ENCODE measurements around the gene EDNRB.
A peak's percentile ranks its signal among the peaks of the same experiment; 100 is the strongest.

The EDNRB gene

GRCh38 chr13:77902319-77902963 lies 16.2 kb downstream of the EDNRB start:
- no peak for DNase-seq

GRCh38 chr13:77898097-77898496 lies 20.5 kb downstream of the EDNRB start:
- no peak for DNase-seq

- DNase-seq, result no peak
Measured at GRCh38 chr13:77896977-77897376, 21.7 kb downstream of the EDNRB start.

DNA sequence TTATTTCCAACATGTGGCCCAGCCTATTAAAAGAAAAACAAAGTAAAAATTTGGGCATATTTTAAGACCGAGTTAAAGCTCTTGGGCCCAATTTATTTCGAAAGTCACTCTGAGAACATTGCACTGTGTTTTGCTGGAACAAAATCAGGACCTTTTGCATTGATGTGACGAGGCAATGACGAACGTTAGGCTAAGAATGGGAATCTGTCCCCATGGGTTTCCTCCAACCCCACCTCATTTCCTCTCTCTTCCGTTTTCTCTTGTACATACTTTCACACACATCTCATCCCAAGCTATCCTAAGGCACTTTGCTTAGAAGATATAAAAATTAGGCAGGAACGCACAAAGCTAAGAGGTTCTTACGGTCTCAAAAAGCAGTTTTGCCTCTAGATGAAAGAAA lies 22.1 kb downstream of the EDNRB start:
- no peak for DNase-seq

DNA sequence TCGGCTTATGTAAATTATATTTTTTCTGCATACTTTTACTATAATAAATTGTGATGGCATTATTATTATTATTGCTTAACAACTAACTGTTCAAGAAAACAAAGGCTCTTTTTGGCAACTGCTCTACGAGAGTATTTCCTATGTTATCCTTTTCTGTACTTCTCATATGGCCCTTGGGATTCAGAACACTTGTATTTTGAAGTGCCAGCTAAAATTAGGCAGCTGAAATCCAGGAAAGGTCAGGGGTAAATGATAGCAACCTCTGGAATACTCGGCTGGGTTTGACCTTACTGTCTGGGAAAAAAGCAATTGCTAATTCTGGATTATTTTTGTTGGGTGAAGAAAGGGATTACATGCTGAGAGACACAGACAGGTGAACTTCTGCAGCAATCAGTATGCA lies 23.9 kb downstream of the EDNRB start:
- no peak for DNase-seq

DNA sequence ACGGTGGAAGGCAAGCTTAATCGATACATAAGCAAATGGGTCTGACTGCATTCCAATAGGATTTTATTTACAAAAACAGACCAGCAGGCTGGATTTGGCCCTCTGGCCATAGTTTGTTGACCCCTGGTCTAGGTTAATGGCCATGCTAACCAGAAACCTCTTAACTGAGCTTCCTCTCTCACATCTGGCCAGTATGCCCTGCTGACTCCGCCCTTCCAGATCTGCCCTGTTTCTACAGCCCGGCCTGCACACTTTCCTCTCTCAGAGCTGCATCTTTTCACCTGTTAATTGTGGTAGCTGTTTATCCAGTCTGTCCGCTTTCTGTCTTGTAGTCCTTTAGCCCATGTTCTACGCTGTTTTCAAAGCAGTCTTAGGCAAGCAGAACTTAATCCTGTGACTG lies 25.6 kb downstream of the EDNRB start:
- no peak for DNase-seq

- DNase-seq, result no peak
Measured at GRCh38 chr13:77892491-77892890, 26.1 kb downstream of the EDNRB start.

- no peak for DNase-seq
Measured at GRCh38 chr13:77891486-77891885, 27.1 kb downstream of the EDNRB start.

GRCh38 chr13:77891041-77891440 lies 27.6 kb downstream of the EDNRB start:
- no peak for DNase-seq

GRCh38 chr13:77883328-77883727 lies 35.3 kb downstream of the EDNRB start:
- DNase-seq, result no peak

DNA sequence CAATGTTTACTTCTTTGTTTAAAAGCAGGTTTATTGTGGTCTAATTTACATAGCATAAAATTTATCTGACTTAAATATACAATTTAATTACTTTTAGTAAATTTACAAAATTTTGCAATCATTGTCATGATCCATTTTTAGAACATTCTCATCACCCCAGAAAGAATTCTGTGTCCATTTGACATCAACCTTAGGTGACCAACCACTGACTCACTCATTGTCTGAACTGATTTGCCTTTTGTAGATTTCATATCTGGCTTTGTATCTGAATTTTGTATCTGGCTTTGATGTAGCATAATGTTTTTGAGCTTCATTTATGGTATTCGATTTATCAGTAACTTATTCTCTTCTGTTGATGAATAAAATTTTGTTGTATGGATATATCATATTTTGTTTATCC lies 40.4 kb downstream of the EDNRB start:
- DNase-seq, result no peak

GRCh38 chr13:77876176-77876575 lies 42.5 kb downstream of the EDNRB start:
- no peak for DNase-seq

DNA sequence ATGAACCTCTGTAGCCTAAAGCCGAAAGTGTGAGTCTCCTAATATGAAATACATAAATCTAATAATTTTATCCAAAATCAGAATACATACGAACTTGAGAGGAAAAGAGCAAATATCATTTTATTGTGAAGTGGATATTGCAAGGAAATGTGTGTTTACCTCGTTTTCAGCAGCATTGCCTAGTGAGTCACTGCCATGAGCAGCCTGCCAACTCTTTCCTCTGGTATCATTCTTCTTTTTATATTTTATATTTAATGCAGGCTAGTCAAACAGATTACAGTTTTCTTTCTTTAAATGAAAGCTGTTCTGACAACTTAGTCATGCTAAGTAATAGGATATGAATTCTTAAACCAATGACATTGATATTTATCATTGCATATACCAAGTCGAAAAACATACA lies 44.2 kb downstream of the EDNRB start:
- no peak for DNase-seq

DNA sequence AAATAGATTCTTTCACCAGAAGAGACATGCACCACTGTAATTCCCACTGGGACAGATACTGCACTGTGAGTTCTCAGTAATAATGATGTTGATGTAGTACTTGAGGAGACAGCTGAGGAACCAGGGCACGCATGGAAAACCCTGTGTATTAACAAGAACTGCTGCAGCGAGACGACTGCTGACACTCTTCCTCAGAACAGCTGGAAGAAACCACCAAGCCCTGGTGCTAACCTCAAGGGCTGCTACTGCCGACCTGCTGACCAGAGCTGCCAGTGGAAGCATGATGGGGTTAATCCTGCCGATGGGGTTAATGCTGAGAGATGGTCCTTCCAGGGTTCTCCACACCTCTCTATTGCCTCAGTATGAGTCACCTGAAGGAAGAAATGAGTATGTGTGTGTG lies 45.6 kb downstream of the EDNRB start:
- no peak for DNase-seq

GRCh38 chr13:77871596-77871995 lies 47.0 kb downstream of the EDNRB start:
- no peak for DNase-seq

- no peak for DNase-seq
Measured at GRCh38 chr13:77868717-77869116, 49.9 kb downstream of the EDNRB start.

- no peak for DNase-seq
Measured at GRCh38 chr13:77866971-77867370, 51.7 kb downstream of the EDNRB start.

DNA sequence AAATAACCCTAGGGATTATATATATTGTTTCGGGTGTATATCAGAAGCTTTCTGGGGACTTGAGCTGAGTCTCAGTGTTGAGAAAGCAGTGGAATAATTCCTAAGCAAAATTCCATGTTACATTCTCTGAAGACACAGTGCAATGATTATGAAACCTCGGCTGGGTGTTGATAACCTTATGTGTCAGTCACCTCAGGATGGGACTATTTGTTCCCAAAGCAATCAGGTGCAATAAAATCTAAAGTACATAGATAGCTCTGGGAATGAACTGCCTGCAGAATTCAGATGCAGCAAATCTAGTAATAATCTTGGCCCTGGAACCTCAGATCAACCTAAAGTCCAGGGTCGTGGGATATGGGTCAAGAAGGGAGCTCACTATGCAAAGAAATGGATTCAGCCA lies 53.0 kb downstream of the EDNRB start:
- no peak for DNase-seq

DNA sequence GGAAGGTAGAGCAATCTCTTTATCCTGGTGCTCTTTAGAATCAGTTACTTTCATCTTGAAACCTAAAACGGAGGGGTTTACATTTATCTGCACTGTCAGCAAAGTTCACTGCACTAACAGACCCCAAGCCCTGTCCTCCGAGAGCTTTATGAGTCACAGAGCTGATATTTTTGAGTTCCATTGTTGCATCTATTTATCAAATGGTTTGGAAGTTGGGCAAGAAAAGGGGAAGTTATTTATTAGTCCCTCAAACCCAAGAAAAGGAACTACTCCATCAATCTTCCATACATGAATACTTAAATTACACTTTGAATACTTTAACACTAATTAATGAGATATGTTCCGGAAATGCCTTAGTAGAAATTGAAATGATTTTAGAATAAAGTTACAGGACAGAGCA lies 55.5 kb downstream of the EDNRB start:
- no peak for DNase-seq

- DNase-seq, result peak; percentile 7
Measured at GRCh38 chr13:77861741-77862140, 56.9 kb downstream of the EDNRB start.

DNA sequence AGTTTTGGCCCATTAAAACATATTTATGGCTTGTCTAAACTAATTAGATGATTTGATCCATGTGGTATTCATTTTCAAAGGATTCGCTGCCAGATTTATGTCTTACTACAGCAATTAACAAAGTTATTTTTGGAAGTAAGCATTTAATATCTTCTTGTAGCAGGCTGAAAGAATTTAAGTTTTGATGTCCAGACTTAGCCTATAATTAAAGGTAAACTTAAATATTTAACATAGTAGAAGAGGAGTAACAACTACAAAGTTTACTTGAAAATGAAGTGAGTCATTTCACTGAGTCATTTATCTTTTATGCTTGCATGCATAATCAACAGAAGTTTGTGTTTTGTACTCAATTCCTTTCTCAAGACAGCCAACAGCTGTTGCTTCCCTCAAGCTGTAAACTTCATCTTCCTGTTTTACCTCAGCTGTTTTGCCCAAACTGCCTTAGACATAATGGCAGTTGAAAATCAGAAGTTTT lies 58.1 kb downstream of the EDNRB start:
- DNase-seq, result peak; percentile 18

DNA sequence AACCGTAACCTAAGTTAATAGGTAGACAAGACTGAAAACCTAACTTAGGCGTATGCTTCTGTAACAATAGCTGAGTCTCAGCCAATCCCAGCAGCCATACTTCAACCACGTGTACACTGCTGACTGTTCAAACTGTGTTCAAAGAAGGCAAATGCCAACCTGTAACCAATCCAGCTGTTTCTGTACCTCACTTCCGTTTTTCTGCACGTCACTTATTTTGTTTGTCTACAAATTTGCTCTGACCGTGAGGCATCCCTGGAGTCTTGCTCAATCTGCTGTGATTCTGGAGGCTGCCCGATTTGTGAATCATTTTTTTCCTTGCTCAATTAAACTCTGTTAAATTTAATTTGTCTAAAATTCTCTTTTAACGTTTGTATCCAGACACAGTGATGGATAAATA lies 59.2 kb downstream of the EDNRB start:
- no peak for DNase-seq

DNA sequence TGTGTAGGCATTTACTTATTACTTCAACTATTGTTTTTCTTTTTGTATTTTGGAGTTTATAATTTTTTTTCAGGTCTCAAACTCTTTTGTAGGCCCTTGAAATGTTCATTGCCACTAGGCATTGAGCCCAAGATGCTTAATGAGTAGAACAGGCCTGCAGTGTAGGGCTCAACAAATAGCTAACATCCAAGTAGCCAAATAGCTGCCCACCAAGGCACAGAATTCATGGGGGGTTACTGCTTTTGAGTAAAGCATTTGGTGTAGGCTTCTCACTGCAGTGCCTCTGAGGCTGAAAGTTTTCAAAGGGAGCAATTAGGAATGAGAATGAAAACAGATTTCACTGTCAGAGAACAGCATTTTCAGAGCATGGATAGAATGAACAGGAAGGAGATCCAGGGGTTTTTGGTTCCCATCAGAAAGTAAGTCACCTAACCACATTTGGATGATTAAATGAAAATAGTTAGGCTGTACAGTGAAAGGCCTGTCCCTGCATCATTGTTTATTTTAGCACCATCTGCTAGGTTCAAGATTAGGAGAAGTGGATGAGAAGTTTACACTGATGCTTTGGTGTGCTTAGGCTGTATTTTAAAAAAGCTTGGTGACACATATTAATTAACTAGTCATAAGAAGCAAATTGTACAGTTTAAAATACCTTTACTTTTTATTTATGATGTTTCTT lies 61.0 kb downstream of the EDNRB start:
- DNase-seq, result no peak

DNA sequence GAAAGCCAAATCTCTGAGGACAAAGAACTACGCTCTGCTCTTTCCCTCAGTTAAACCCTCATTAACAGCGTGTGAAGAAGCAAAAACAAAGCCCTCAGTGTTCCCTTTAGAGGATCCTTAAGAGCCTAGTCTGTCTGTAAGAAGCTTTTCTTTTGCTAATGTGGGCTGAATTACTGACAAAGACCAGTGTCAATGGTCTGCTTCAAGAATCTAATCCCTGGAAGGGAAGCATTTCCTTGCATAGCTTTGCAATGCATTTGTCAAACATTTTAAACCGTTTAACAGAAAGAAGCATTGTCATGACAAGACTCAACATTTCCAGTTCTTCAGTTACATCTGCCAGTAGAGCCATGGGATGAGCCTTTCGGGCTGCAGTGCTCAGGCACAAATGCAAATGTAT lies 64.9 kb downstream of the EDNRB start:
- no peak for DNase-seq

Measured in right kidney (tissue), 1 donor.